HTERT RPE-1 (cell line): ENCODE results near the gene RBM10.

Experiments used
- in situ Hi-C: fragments of 300-500 bp; cut with MboI; formaldehyde crosslinking; loops from 4 replicates; pipeline ENCODE4 v1.14.3; 2020; ENCODE audit warnings: low sequenced_read_pairs

Gene RBM10

GRCh38 chrX:47148946-47149345, 3.9 kb downstream of the RBM10 start:
- in situ Hi-C loops = no loop called here

- in situ Hi-C loops = no loop called here
Observed at GRCh38 chrX:47151435-47151834, 6.4 kb downstream of the RBM10 start.

GRCh38 chrX:47156611-47157520, 11.8 kb downstream of the RBM10 start:
- in situ Hi-C loops = no loop called here

GRCh38 chrX:47158131-47158530, 13.1 kb downstream of the RBM10 start:
- in situ Hi-C loops = no loop called here

- in situ Hi-C loops = no loop called here
Observed at GRCh38 chrX:47158781-47159180, 13.8 kb downstream of the RBM10 start.

- in situ Hi-C loops = no loop called here
Observed at GRCh38 chrX:47160781-47161180, 15.8 kb downstream of the RBM10 start.

- in situ Hi-C loops = no loop called here
Observed at GRCh38 chrX:47162927-47163583, 18.0 kb downstream of the RBM10 start.

- in situ Hi-C loops = no loop called here
Observed at GRCh38 chrX:47164420-47164819, 19.4 kb downstream of the RBM10 start.

- in situ Hi-C loops = no loop called here
Observed at GRCh38 chrX:47166126-47166525, 21.1 kb downstream of the RBM10 start.

GRCh38 chrX:47168495-47169073, 23.6 kb downstream of the RBM10 start:
- in situ Hi-C loops = no loop called here

- in situ Hi-C loops = no loop called here
Observed at GRCh38 chrX:47169273-47169672, 24.3 kb downstream of the RBM10 start.

- in situ Hi-C loops = no loop called here
Observed at GRCh38 chrX:47169726-47170515, 24.9 kb downstream of the RBM10 start.

- in situ Hi-C loops = no loop called here
Observed at GRCh38 chrX:47170861-47171692, 26.1 kb downstream of the RBM10 start.

- in situ Hi-C loops = no loop called here
Observed at GRCh38 chrX:47171996-47172395, 27.0 kb downstream of the RBM10 start.

GRCh38 chrX:47172549-47172948, 27.5 kb downstream of the RBM10 start:
- in situ Hi-C loops = no loop called here

GRCh38 chrX:47172971-47173792, 28.2 kb downstream of the RBM10 start:
- in situ Hi-C loops = no loop called here

GRCh38 chrX:47174376-47174775, 29.4 kb downstream of the RBM10 start:
- in situ Hi-C loops = no loop called here

GRCh38 chrX:47174846-47175587, 30.0 kb downstream of the RBM10 start:
- in situ Hi-C loops = no loop called here

GRCh38 chrX:47175588-47175980, 30.6 kb downstream of the RBM10 start:
- in situ Hi-C loops = no loop called here
